SK-N-MC (cell line): ENCODE measurements around the gene KIAA0825.

Experiments used
- DNase-seq: peaks from one replicate; pipeline ENCODE4 v3.0.0-alpha.2; 2011; ENCODE audit warnings: low read depth, low spot score
- H3K27ac ChIP-seq: fragments of 200-600 bp; sonication (generic); 2 replicates; pipeline ENCODE4 v1.5.1; 2016; ENCODE audit warnings: mixed run types
- H3K36me3 ChIP-seq: fragments of 200-600 bp; sonication (generic); 2 replicates; pipeline ENCODE4 v1.6.1; 2017; ENCODE audit warnings: antibody characterized with exemption, low read length, mixed read lengths; ENCODE audit not compliant: insufficient read depth
- H3K4me3 ChIP-seq: fragments of 200-600 bp; sonication (generic); 2 replicates; pipeline ENCODE4 v1.5.1; 2016
- H3K9ac ChIP-seq: fragments of 200-600 bp; sonication (generic); 2 replicates; pipeline ENCODE4 v1.8.0; 2017; ENCODE audit warnings: mixed run types, mixed read lengths; ENCODE audit not compliant: insufficient read length
- H3K9me3 ChIP-seq: fragments of 200-600 bp; sonication (generic); 2 replicates; pipeline ENCODE4 v1.6.1; 2017; ENCODE audit warnings: low read depth, mild to moderate bottlenecking, antibody characterized with exemption, low read length, moderate library complexity, mixed read lengths
- EZH2 ChIP-seq: fragments of 200-600 bp; sonication (generic); IDR thresholded peaks from one replicate; pipeline ENCODE4 v1.6.1; 2017; ENCODE audit warnings: antibody characterized with exemption
- FOXP2 ChIP-seq: optimal IDR thresholded peaks from 2 replicates; pipeline ENCODE3; 2011; ENCODE audit warnings: mild to moderate bottlenecking, moderate library complexity; ENCODE audit not compliant: insufficient read depth; ENCODE audit errors: extremely low read length, control extremely low read depth
- POLR2AphosphoS5 ChIP-seq: IDR thresholded peaks from 2 replicates; pipeline ENCODE4 v1.6.1; 2012; ENCODE audit warnings: mild to moderate bottlenecking, low read depth, low read length, borderline replicate concordance

The KIAA0825 gene

DNA sequence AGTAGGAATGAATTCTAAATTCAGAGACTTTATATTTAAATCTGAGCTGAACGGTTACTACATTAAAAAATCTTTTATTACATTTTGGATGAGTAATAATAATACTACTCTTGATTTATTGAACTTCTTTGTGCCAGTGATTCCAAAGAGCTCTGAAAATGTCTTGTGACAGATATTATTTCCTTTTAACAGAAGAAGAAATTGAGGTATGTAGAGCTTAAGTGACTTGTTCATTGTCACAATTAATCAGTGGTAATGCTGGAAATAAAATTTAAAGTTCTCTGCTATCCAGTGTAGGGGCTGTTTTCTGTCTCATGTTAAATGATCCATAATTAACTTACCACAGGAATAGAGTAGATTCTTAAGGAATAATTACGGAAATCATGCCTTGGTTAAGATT is 335.3 kb downstream of the KIAA0825 start:
- Histone ChIP-seq H3K27ac (no peak overlapping the region), H3K9ac (no peak overlapping the region), H3K36me3 (no peaks in the 10 kb centered on the region), H3K9me3 (no peaks in the 10 kb centered on the region), H3K4me3 (no peak overlapping the region)
- TF ChIP-seq FOXP2 (no peak), POLR2AphosphoS5 (no peak), EZH2 (no peak)
- no peak for DNase-seq

DNA sequence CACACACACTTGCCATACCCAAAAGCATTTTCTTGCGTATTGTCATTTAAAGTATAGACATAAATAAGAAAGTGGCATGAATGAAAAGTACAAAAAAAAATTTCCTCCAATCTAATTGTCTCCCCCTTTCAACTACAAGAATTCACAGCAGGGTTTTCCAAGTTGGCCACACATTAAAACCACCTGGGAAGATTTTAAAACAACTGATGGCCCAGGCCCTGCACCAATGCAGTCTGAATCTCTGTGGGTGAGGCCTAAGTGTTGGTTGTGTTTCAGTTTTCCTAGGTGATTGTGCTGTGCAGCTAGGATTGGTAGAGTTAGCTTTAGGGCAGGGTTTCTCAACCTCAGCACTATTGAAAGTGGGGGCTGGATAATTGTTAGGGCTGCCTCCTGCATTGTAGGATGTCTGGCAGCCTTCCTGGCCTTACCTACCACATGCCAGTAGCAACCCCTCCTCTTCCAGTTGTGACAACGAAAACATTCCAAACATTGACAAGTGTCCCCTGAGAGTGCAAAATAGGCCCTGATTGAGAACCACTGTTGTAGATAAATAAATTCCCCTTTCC is 337.1 kb downstream of the KIAA0825 start:
- H3K36me3 ChIP-seq: no peaks in the 10 kb centered on the region
- H3K9me3 ChIP-seq: no peaks in the 10 kb centered on the region
- no peak for TF ChIP-seq EZH2
- TF ChIP-seq POLR2AphosphoS5: no peak
- TF ChIP-seq FOXP2: no peak
- no peak overlapping the region for H3K9ac ChIP-seq
- H3K27ac ChIP-seq: no peak overlapping the region
- DNase-seq: no peak
- H3K4me3 ChIP-seq: no peak overlapping the region

DNA sequence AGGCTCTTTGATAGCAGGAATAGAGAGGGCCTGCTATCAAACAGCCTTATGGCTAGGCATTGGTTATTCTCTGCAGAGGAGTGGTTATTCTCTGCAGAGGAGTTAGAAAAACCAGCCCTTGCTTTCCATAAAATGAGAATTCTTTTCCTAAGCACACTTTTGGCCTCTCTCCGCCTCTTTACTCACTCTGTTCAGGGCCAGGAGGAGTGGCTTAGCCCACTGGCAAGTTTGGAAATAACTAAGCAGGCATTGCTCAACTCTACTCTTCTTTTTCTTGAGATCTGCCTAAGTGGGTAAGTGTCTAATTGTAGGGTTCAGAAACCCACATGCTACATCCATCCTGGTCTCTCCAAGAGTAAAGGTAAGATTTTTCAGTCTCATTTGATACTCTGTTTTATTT is 341.7 kb downstream of the KIAA0825 start:
- Histone ChIP-seq H3K9me3 (no peaks in the 10 kb centered on the region), H3K36me3 (no peaks in the 10 kb centered on the region), H3K27ac (no peak overlapping the region), H3K4me3 (no peak overlapping the region), H3K9ac (no peak overlapping the region)
- no peak for TF ChIP-seq EZH2
- no peak for TF ChIP-seq FOXP2
- TF ChIP-seq POLR2AphosphoS5: no peak
- no peak for DNase-seq

DNA sequence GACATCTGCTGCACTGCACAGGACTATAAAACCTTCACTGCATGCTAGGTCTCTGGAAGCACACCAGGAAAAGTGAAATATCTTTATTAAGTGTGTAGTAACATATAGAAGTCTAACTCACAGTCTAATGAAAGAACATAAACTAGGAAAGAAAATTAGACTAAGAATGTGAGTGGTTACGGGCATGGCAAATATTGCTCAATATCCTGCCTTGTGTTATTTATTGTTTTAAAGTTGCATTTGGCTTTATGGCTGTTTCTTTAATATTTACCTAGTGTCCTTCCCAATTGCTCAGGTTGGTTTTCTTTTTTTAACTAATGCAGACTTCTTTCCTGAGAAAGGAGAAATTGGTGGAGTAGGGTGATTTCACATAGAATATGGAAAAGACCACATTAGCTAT is 342.4 kb downstream of the KIAA0825 start:
- H3K9me3 ChIP-seq: no peaks in the 10 kb centered on the region
- H3K27ac ChIP-seq: no peak overlapping the region
- H3K9ac ChIP-seq: no peak overlapping the region
- no peak overlapping the region for H3K4me3 ChIP-seq
- H3K36me3 ChIP-seq: no peaks in the 10 kb centered on the region
- DNase-seq: no peak
- TF ChIP-seq POLR2AphosphoS5 (no peak), FOXP2 (no peak), EZH2 (no peak)

DNA sequence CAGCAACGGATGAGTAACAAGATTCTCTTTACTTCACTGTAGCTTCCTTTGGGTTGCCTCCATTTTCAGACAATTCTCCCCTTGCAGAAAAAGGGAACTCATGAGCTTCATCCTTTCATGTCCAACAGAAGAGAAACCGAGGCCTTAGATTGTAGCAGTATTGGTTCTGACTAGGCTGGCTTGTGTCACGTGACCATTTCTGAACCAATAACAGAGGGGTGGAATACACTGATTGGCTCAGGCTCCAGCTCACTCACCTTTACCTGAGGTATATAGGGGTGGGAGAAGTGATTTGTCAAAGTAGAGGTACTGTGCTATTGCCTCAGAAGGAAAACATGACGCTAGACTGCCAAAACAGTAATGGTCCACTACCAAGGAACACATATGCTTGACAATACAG is 343.7 kb downstream of the KIAA0825 start:
- no peaks in the 10 kb centered on the region; the same call in 1 of the 2 replicates for H3K9me3 ChIP-seq
- TF ChIP-seq POLR2AphosphoS5: no peak
- TF ChIP-seq FOXP2: no peak
- no peak for TF ChIP-seq EZH2
- no peak for DNase-seq
- no peak overlapping the region for H3K27ac ChIP-seq
- H3K4me3 ChIP-seq: no peak overlapping the region
- H3K36me3 ChIP-seq: no peaks in the 10 kb centered on the region
- no peak overlapping the region for H3K9ac ChIP-seq

DNA sequence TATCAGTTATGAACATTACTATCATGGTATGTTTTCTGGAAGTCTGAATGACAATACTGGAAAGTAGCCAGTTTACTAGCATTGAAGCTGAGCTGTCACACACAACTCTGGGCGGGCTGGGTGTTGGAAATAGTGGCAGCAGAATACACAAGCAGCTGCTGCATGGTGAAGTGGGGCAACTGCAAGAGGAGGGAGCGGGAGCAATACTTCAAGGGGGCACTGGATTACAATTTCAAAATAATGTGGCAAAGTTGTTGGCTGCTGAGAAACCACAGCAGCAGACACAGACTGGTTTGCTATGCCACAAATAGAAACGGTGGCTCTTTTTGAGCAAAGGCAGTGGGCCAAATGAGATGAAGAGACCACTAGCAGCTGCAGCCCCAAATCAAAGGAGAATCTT is 350.2 kb downstream of the KIAA0825 start:
- no peak for DNase-seq
- Histone ChIP-seq H3K36me3 (no peaks in the 10 kb centered on the region), H3K9ac (no peak overlapping the region), H3K9me3 (no peaks in the 10 kb centered on the region; the same call in 1 of the 2 replicates), H3K4me3 (no peak overlapping the region), H3K27ac (no peak overlapping the region)
- TF ChIP-seq EZH2: no peak
- no peak for TF ChIP-seq POLR2AphosphoS5
- no peak for TF ChIP-seq FOXP2

DNA sequence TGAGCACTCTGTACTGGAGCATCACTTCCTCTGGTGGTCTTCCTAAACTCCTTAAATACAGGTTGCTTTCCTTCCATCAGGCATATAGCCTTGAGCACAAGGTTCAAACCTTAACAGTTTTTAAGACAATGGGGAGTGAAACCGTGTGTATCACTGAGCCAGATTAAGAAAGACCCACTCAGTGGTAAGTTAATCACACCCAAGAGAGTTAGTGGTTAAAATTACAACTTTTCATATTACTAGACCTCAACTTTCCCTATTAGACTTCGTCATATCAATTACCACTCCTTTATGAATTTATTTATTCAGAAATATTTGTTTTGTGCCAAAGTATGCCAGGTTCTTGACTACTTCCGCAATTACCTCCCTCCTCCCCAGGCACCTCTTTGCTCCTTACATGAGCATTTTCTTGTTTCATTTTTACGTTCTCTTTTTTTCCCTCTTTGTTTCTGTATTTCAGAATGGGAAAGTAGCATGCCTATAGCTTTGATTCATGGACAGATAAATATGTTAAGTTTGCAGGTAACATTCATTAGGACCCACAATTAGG is 351.0 kb downstream of the KIAA0825 start:
- H3K9me3 ChIP-seq: no peaks in the 10 kb centered on the region; the same call in 1 of the 2 replicates
- DNase-seq: no peak
- H3K4me3 ChIP-seq: no peak overlapping the region
- H3K9ac ChIP-seq: no peak overlapping the region
- TF ChIP-seq POLR2AphosphoS5 (no peak), EZH2 (no peak), FOXP2 (no peak)
- no peak overlapping the region for H3K27ac ChIP-seq
- no peaks in the 10 kb centered on the region for H3K36me3 ChIP-seq

DNA sequence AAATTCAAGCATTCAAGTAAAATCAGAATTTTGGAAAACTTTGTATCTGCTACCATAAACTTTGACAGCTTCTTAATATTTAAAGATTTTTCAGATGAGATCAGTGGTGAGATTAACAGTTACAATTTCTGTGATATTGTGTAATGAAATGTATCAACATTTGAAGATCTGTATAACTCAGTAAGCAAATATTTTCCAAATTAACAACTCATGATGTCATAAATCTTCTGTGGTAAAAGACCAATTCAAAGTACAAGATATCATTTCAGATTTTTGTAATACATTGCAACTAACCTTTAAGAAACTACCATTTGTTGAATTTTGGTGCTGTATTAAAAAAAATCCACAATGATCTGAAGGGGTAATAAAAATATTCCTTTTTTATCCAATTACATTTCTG is 352.2 kb downstream of the KIAA0825 start:
- Histone ChIP-seq H3K9ac (no peak overlapping the region), H3K36me3 (no peaks in the 10 kb centered on the region), H3K9me3 (no peaks in the 10 kb centered on the region; the same call in 1 of the 2 replicates), H3K4me3 (no peak overlapping the region), H3K27ac (no peak overlapping the region)
- DNase-seq: no peak
- no peak for TF ChIP-seq POLR2AphosphoS5
- TF ChIP-seq EZH2: no peak
- TF ChIP-seq FOXP2: no peak

DNA sequence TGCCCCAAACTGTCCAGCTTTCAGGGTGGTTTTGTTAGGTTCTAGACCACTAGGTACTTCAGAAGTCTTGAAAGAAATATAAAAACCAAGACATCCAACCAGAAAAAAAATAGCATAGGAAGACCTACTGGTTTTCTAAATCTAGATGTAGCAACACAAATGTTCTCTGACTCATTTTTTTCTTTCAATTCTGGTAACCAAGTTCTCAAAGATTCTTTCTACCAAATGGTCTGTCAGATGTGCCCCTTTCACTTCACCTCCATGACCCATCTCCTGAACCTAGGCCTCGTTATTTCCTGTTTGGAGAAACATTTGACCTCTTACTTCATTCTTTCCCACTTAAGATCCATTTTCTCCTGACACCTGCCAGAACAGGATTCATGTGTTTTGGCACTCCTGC is 355.3 kb downstream of the KIAA0825 start:
- Histone ChIP-seq H3K9ac (no peak overlapping the region), H3K9me3 (no peaks in the 10 kb centered on the region), H3K27ac (no peak overlapping the region), H3K36me3 (no peaks in the 10 kb centered on the region), H3K4me3 (no peak overlapping the region)
- TF ChIP-seq FOXP2 (no peak), POLR2AphosphoS5 (no peak), EZH2 (no peak)
- DNase-seq: no peak
